Endothelial cell of umbilical vein (primary cell): ENCODE measurements around the gene KCNA3. TPM values are rescaled to one million over a fixed set of nuclear protein-coding genes. Genes with fewer than 3 reads are reported as not detected.

ENCODE experiments used
- BruUV-seq: library from RNA; stranded (reverse); fragments of 400-500 nt; replicated peaks from 2 replicates; lab custom pipeline; 2021; lab: Mats Ljungman, UMichigan
- CTCF ChIA-PET: fragments of 300-600, 350-600 bp; sonication (Branson Sonifier 250); formaldehyde crosslinking; loops from one replicate; lab custom pipeline; 2021; ENCODE audit warnings: antibody characterized with exemption, inconsistent platforms; lab: Charles Lee
- POLR2A ChIA-PET: fragments of 300-600, 350-600 bp; sonication (Branson Sonifier 250); formaldehyde crosslinking; loops from one replicate; lab custom pipeline; 2021; ENCODE audit warnings: antibody characterized with exemption, inconsistent platforms; lab: Charles Lee
- DNase-seq: peaks from one replicate; pipeline ENCODE4 v3.0.0-alpha.2; 2011; ENCODE audit warnings: low read depth, low spot score
- FAIRE-seq: peaks from 2 replicates; lab custom pipeline; 2011; peaks lifted over from hg19 to GRCh38; lab: Jason Lieb, UNC
- H2AFZ ChIP-seq: 2 replicates; pipeline ENCODE4 v1.6.0; 2012; ENCODE audit warnings: low read depth, low read length, control low read depth, inconsistent platforms
- H3K27ac ChIP-seq: 2 replicates; pipeline ENCODE4 v1.5.1; 2011; ENCODE audit warnings: low read depth, mild to moderate bottlenecking, control low read depth, low read length, moderate library complexity; ENCODE audit not compliant: insufficient read depth
- H3K27me3 ChIP-seq, 2 experiments: 2 replicates each; pipeline versions ENCODE4 v1.6.0 to v1.6.1; 2011; ENCODE audit warnings: low read length in 2 of 2, mixed read lengths in 1 of 2; ENCODE audit not compliant: control insufficient read depth in 2 of 2, insufficient read depth in 2 of 2
- H3K36me3 ChIP-seq, 2 experiments: 2 replicates in 1 of 2; 3 replicates in 1 of 2; pipeline ENCODE4 v1.5.1; 2011; ENCODE audit warnings: low read length in 2 of 2, mild to moderate bottlenecking in 1 of 2, moderate library complexity in 1 of 2; ENCODE audit not compliant: control insufficient read depth in 2 of 2, insufficient read depth in 2 of 2; ENCODE audit errors: extremely low read depth in 1 of 2
- H3K4me1 ChIP-seq: 3 replicates; pipeline ENCODE4 v1.5.1; 2011; ENCODE audit warnings: mild to moderate bottlenecking, low read length; ENCODE audit not compliant: control insufficient read depth, insufficient read depth; ENCODE audit errors: extremely low read depth
- H3K4me2 ChIP-seq: 2 replicates; pipeline ENCODE4 v1.6.1; 2011; ENCODE audit warnings: low read length, control low read depth, mixed read lengths; ENCODE audit not compliant: insufficient read depth
- H3K4me3 ChIP-seq, 3 experiments: fragments of 200-600 bp in 1 of 3; sonication (generic), shearing (Covaris generic) in 1 of 3; replicated peaks in 1 of 3; 2 replicates each; pipeline ENCODE4 v1.5.1; 2011 to 2016; ENCODE audit warnings: control low read depth in 3 of 3, low read length in 3 of 3, mild to moderate bottlenecking in 2 of 3, inconsistent platforms in 1 of 3, low read depth in 1 of 3, moderate library complexity in 1 of 3; ENCODE audit not compliant: insufficient read depth in 1 of 3
- H3K79me2 ChIP-seq: 2 replicates; pipeline ENCODE4 v1.6.0; 2012; ENCODE audit warnings: low read length, inconsistent platforms; ENCODE audit not compliant: control insufficient read depth, insufficient read depth
- H3K9ac ChIP-seq: replicated peaks from 2 replicates; pipeline ENCODE3; 2011; ENCODE audit warnings: low read length, control low read depth; ENCODE audit not compliant: insufficient read depth; ENCODE audit errors: extremely low read depth
- H3K9me1 ChIP-seq: replicated peaks from 3 replicates; pipeline ENCODE4 v1.6.0; 2011; ENCODE audit warnings: mild to moderate bottlenecking, low read length; ENCODE audit not compliant: control insufficient read depth, insufficient read depth; ENCODE audit errors: extremely low read depth
- H3K9me3 ChIP-seq: replicated peaks from 2 replicates; pipeline ENCODE4 v1.5.1; 2012; ENCODE audit warnings: low read length, inconsistent platforms; ENCODE audit not compliant: control insufficient read depth, insufficient read depth
- H4K20me1 ChIP-seq: replicated peaks from 2 replicates; pipeline ENCODE3; 2011; ENCODE audit warnings: mild to moderate bottlenecking, low read length; ENCODE audit not compliant: control insufficient read depth, insufficient read depth; ENCODE audit errors: extremely low read depth
- CTCF ChIP-seq, 2 donors: IDR thresholded peaks; 1 replicate in 1 of 2; 2 replicates in 1 of 2; pipeline ENCODE4 v1.5.1; 2011; ENCODE audit warnings: low read length in 2 of 2, mild to moderate bottlenecking in 2 of 2, moderate library complexity in 2 of 2, control low read depth in 1 of 2, inconsistent platforms in 1 of 2, low read depth in 1 of 2; ENCODE audit not compliant: insufficient read depth in 1 of 2; ENCODE audit errors: extremely low read depth in 1 of 2
- EZH2 ChIP-seq: IDR thresholded peaks from 2 replicates; pipeline ENCODE4 v1.6.1; 2012; ENCODE audit warnings: borderline replicate concordance, low read depth, mild to moderate bottlenecking, moderate library complexity, low read length, inconsistent platforms; ENCODE audit not compliant: severe bottlenecking
- FOS ChIP-seq: IDR thresholded peaks from 2 replicates; pipeline ENCODE4 v1.6.1; 2011; ENCODE audit warnings: mild to moderate bottlenecking, low read length, moderate library complexity, borderline replicate concordance; ENCODE audit not compliant: insufficient read depth
- GATA2 ChIP-seq: IDR thresholded peaks from 2 replicates; pipeline ENCODE4 v1.7.0; 2011; ENCODE audit warnings: low read depth, mild to moderate bottlenecking, moderate library complexity, mixed read lengths, low read length; ENCODE audit not compliant: insufficient read length, insufficient read depth
- JUN ChIP-seq: IDR thresholded peaks from 2 replicates; pipeline ENCODE4 v1.6.1; 2011; ENCODE audit warnings: borderline replicate concordance, low read depth; ENCODE audit not compliant: insufficient read length, insufficient read depth
- MAX ChIP-seq: IDR thresholded peaks from 2 replicates; pipeline ENCODE4 v1.6.1; 2011; ENCODE audit not compliant: insufficient read depth, insufficient read length
- MYC ChIP-seq: IDR thresholded peaks from one replicate; pipeline ENCODE4 v1.6.1; 2011; ENCODE audit warnings: mild to moderate bottlenecking, low read depth, low read length
- POLR2A ChIP-seq: IDR thresholded peaks from 2 replicates; pipeline ENCODE4 v1.6.1; 2012; ENCODE audit warnings: low read depth, mild to moderate bottlenecking, control low read depth, low read length
- POLR2AphosphoS5 ChIP-seq: IDR thresholded peaks from 2 replicates; pipeline ENCODE4 v1.6.1; 2012; ENCODE audit warnings: low read depth, mild to moderate bottlenecking, control low read depth, low read length, moderate library complexity; ENCODE audit not compliant: insufficient read depth
- dilution Hi-C: fragments of 300-500 bp; cut with MboI; formaldehyde crosslinking; loops from one replicate; pipeline ENCODE4 v1.15.0; 2019; ENCODE audit warnings: low sequenced_read_pairs; ENCODE audit not compliant: extremely low pct_ligation_motif_present
- intact Hi-C: fragments of 100-400 bp; cut with micrococcal nuclease; formaldehyde crosslinking; loops from one replicate; pipeline ENCODE4 v1.10.0; 2022
- polyA plus RNA-seq, 4 experiments: library from polyadenylated mRNA; depleted of rRNA in 3 of 4; stranded (reverse) in 3 of 4; unstranded in 1 of 4; fragments of >200 nt; gene quantifications; 2 replicates each; pipeline versions ENCODE4 v1.2.1 to v1.2.3, GENCODE V29; 2011 to 2012; ENCODE audit warnings: missing spikeins in 1 of 4
- total RNA-seq: library from RNA; stranded (reverse); gene quantifications from 2 replicates; pipeline ENCODE4 v1.2.3, GENCODE V29; 2021

Gene KCNA3
- total and polyA plus RNA-seq, 2 donors (not counting 3 experiments of a cell fraction or from before 2014, with no cell fraction given), result not detected

- TF ChIP-seq POLR2AphosphoS5, result no peak
- no peak for TF ChIP-seq CTCF (IDR thresholded peaks at IDR 0.05; ENCODE audit: extremely low read depth in 1 of 2, insufficient read depth in 1 of 2, low read depth in 1 of 2, low read length in 2 of 2)
- TF ChIP-seq FOS, result no peak
- no peak for TF ChIP-seq POLR2A
- no peak for TF ChIP-seq JUN
- no peak for TF ChIP-seq MAX
- no peak for TF ChIP-seq MYC
- no peak for TF ChIP-seq EZH2
- no peak for TF ChIP-seq GATA2
- no peaks in the 10 kb centered on the region for H3K79me2 ChIP-seq
- no peak overlapping the region for H2AFZ ChIP-seq
- dilution Hi-C loops, result no loop called here
- no peak overlapping the region for H3K4me3 ChIP-seq
- H3K9me3 ChIP-seq, result no peaks in the 10 kb centered on the region
- no peaks in the 10 kb centered on the region for H4K20me1 ChIP-seq
- H3K9ac ChIP-seq, result no peak overlapping the region
- no peak overlapping the region for H3K4me2 ChIP-seq
- CTCF ChIA-PET, result interaction anchor here (0.9 to 2.1 kb wide), 3 partner anchors 14 to 146 kb away, joined by 3 to 4 read pairs (median 3); no protein-coding TSS in a partner anchor
- H3K9me1 ChIP-seq, result no peaks in the 10 kb centered on the region
- H3K36me3 ChIP-seq, result no peaks in the 10 kb centered on the region
- DNase-seq (no peak), FAIRE-seq (no peak)
- POLR2A ChIA-PET, result no interaction called here
- H3K27me3 ChIP-seq, result no peaks in the 10 kb centered on the region
- no peaks in the 10 kb centered on the region for H3K4me1 ChIP-seq
- no TSS peak for BruUV-seq
- intact Hi-C loops, result no loop called here
- no peak overlapping the region for H3K27ac ChIP-seq
Observed at GRCh38 chr1:110637475-110637874, 37.3 kb downstream of the KCNA3 start.
